IMR-90 (cell line): ENCODE measurements around the gene ACACB. TPM values are rescaled to one million over a fixed set of nuclear protein-coding genes. Genes with fewer than 3 reads are reported as not detected.

Source experiments
- ATAC-seq: fragments of 200-7000 bp; cut with Tn5 transposase; 2 replicates; pipeline ENCODE4 v1.9.1; 2020; ENCODE audit warnings: low read depth, mild to moderate bottlenecking, moderate library complexity
- BruUV-seq: library from RNA; stranded (reverse); fragments of 400-500 nt; replicated peaks from 2 replicates; lab custom pipeline; 2021; lab: Mats Ljungman, UMichigan
- CTCF ChIA-PET: fragments of 300-600 bp; formaldehyde crosslinking; extraction: SDS; loops from one replicate; lab custom pipeline; 2021; ENCODE audit warnings: antibody characterized with exemption; lab: Yijun Ruan, JAX
- POLR2A ChIA-PET: fragments of 300-600 bp; sonication (Branson Sonifier 250); formaldehyde crosslinking; loops from one replicate; lab custom pipeline; 2022; ENCODE audit warnings: antibody characterized with exemption; ENCODE audit not compliant: unreplicated experiment; lab: Charles Lee
- DNase-seq: peaks from one replicate; pipeline ENCODE4 v3.0.0; 2013
- H2AFZ ChIP-seq: replicated peaks from 2 replicates; pipeline ENCODE3; 2013; ENCODE audit warnings: low read length, mild to moderate bottlenecking; ENCODE audit not compliant: poor library complexity
- H2AK5ac ChIP-seq: 2 replicates; pipeline ENCODE4 v1.6.1; 2013; ENCODE audit warnings: low read depth, low read length, inconsistent platforms
- H2AK9ac ChIP-seq: replicated peaks from 2 replicates; pipeline ENCODE3; 2013; ENCODE audit warnings: mild to moderate bottlenecking, low read depth, low read length, moderate library complexity; ENCODE audit not compliant: poor library complexity
- H2BK120ac ChIP-seq: 2 replicates; pipeline ENCODE4 v1.6.1; 2013; ENCODE audit warnings: low read depth, low read length, inconsistent platforms
- H2BK15ac ChIP-seq: 3 replicates; pipeline ENCODE4 v1.6.1; 2013; ENCODE audit warnings: low read depth, low read length, inconsistent platforms
- H2BK20ac ChIP-seq: 2 replicates; pipeline ENCODE4 v1.6.1; 2013; ENCODE audit warnings: low read depth, mild to moderate bottlenecking, inconsistent platforms, low read length, moderate library complexity
- H2BK5ac ChIP-seq: 2 replicates; pipeline ENCODE4 v1.6.1; 2013; ENCODE audit warnings: mild to moderate bottlenecking, low read depth, low read length, inconsistent platforms; ENCODE audit not compliant: poor library complexity, severe bottlenecking
- H3K14ac ChIP-seq: replicated peaks from 2 replicates; pipeline ENCODE4 v1.6.1; 2013; ENCODE audit warnings: low read depth, low read length, inconsistent platforms
- H3K18ac ChIP-seq: 2 replicates; pipeline ENCODE4 v1.6.1; 2013; ENCODE audit warnings: low read depth, low read length, control low read depth
- H3K23ac ChIP-seq: 2 replicates; pipeline ENCODE4 v1.6.1; 2013; ENCODE audit warnings: low read depth, low read length, inconsistent platforms
- H3K27ac ChIP-seq: 2 replicates; pipeline ENCODE4 v1.5.1; 2013; ENCODE audit warnings: mild to moderate bottlenecking, control low read depth, low read length; ENCODE audit not compliant: insufficient read depth
- H3K27me3 ChIP-seq: 2 replicates; pipeline ENCODE4 v1.6.1; 2013; ENCODE audit warnings: low read length; ENCODE audit not compliant: control insufficient read depth, insufficient read depth
- H3K36me3 ChIP-seq: 2 replicates; pipeline ENCODE4 v1.6.1; 2013; ENCODE audit warnings: low read length, mixed read lengths; ENCODE audit not compliant: control insufficient read depth, insufficient read depth
- H3K4ac ChIP-seq: 2 replicates; pipeline ENCODE4 v1.6.1; 2013; ENCODE audit warnings: low read depth, low read length, inconsistent platforms
- H3K4me1 ChIP-seq: 2 replicates; pipeline ENCODE4 v1.6.1; 2013; ENCODE audit warnings: low read length, mixed read lengths; ENCODE audit not compliant: control insufficient read depth, insufficient read depth
- H3K4me2 ChIP-seq: 2 replicates; pipeline ENCODE4 v1.6.1; 2013; ENCODE audit warnings: low read depth, mild to moderate bottlenecking, control low read depth, low read length, moderate library complexity
- H3K4me3 ChIP-seq: 2 replicates; pipeline ENCODE4 v1.5.1; 2013; ENCODE audit warnings: low read depth, mild to moderate bottlenecking, control low read depth, low read length, moderate library complexity; ENCODE audit not compliant: insufficient read depth
- H3K56ac ChIP-seq: 2 replicates; pipeline ENCODE4 v1.6.1; 2013; ENCODE audit warnings: low read length, inconsistent platforms; ENCODE audit not compliant: insufficient read depth; ENCODE audit errors: extremely low read depth
- H3K79me1 ChIP-seq, 2 experiments: 2 replicates each; pipeline ENCODE4 v1.6.1; 2013; ENCODE audit warnings: low read length in 2 of 2, inconsistent platforms in 1 of 2, low read depth in 1 of 2
- H3K9ac ChIP-seq: 2 replicates; pipeline ENCODE4 v1.6.1; 2013; ENCODE audit warnings: low read depth, low read length, control low read depth
- H3K9me1 ChIP-seq: 2 replicates; pipeline ENCODE4 v1.6.1; 2013; ENCODE audit warnings: low read length, inconsistent platforms; ENCODE audit not compliant: insufficient read depth
- H3K9me3 ChIP-seq: 2 replicates; pipeline ENCODE4 v1.6.1; 2013; ENCODE audit warnings: low read length; ENCODE audit not compliant: control insufficient read depth, insufficient read depth
- H4K20me1 ChIP-seq: 2 replicates; pipeline ENCODE4 v1.6.1; 2013; ENCODE audit warnings: low read length, inconsistent platforms; ENCODE audit not compliant: insufficient read depth
- H4K5ac ChIP-seq: 2 replicates; pipeline ENCODE4 v1.6.1; 2013; ENCODE audit warnings: mild to moderate bottlenecking, low read depth, low read length, control low read depth
- H4K8ac ChIP-seq, 2 experiments: 2 replicates each; pipeline ENCODE4 v1.6.1; 2013; ENCODE audit warnings: low read depth in 2 of 2, low read length in 2 of 2, control low read depth in 1 of 2, inconsistent platforms in 1 of 2
- H4K91ac ChIP-seq: 2 replicates; pipeline ENCODE4 v1.6.1; 2013; ENCODE audit warnings: low read depth, low read length, inconsistent platforms; ENCODE audit not compliant: insufficient read depth
- BHLHE40 ChIP-seq: fragments of 150-350 bp; IDR thresholded peaks from 2 replicates; pipeline ENCODE4 v1.6.1; 2016; ENCODE audit warnings: mild to moderate bottlenecking, low read depth, low read length
- CEBPB ChIP-seq: IDR thresholded peaks from 2 replicates; pipeline ENCODE4 v1.6.1; 2012; ENCODE audit warnings: low read depth, low read length, improper control_type of control experiment
- CHD1 ChIP-seq: IDR thresholded peaks from 2 replicates; pipeline ENCODE4 v1.6.1; 2012; ENCODE audit warnings: low read depth, low read length, improper control_type of control experiment
- CTCF ChIP-seq: conservative IDR thresholded peaks from 2 replicates; pipeline ENCODE4 v1.5.1; 2012; ENCODE audit warnings: mild to moderate bottlenecking, low read depth, low read length, improper control_type of control experiment
- ELK1 ChIP-seq: fragments of 150-350 bp; IDR thresholded peaks from 2 replicates; pipeline ENCODE4 v1.6.1; 2016; ENCODE audit warnings: low read depth, mild to moderate bottlenecking, low read length, moderate library complexity, borderline replicate concordance
- FOS ChIP-seq: fragments of 150-350 bp; IDR thresholded peaks from 2 replicates; pipeline ENCODE4 v1.6.1; 2016; ENCODE audit warnings: low read depth, low read length
- MAFK ChIP-seq: IDR thresholded peaks from 2 replicates; pipeline ENCODE4 v1.6.1; 2012; ENCODE audit warnings: low read depth, low read length, improper control_type of control experiment
- MAZ ChIP-seq: IDR thresholded peaks from 2 replicates; pipeline ENCODE4 v1.6.1; 2012; ENCODE audit warnings: low read depth, mild to moderate bottlenecking, low read length, improper control_type of control experiment, moderate library complexity, borderline replicate concordance
- MXI1 ChIP-seq: IDR thresholded peaks from 2 replicates; pipeline ENCODE4 v1.6.1; 2012; ENCODE audit warnings: low read depth, mild to moderate bottlenecking, low read length, moderate library complexity, borderline replicate concordance
- NFE2L2 ChIP-seq: fragments of 150-350 bp; IDR thresholded peaks from 2 replicates; pipeline ENCODE4 v1.6.1; 2016; ENCODE audit warnings: low read depth, mild to moderate bottlenecking, low read length
- POLR2A ChIP-seq: IDR thresholded peaks from 2 replicates; pipeline ENCODE4 v1.6.1; 2012; ENCODE audit warnings: mild to moderate bottlenecking, low read depth, low read length
- RAD21 ChIP-seq: IDR thresholded peaks from 2 replicates; pipeline ENCODE4 v1.6.1; 2012; ENCODE audit warnings: low read length, improper control_type of control experiment
- RCOR1 ChIP-seq: IDR thresholded peaks from 2 replicates; pipeline ENCODE4 v1.6.1; 2012; ENCODE audit warnings: mild to moderate bottlenecking, low read length, improper control_type of control experiment; ENCODE audit not compliant: insufficient replicate concordance
- RFX5 ChIP-seq: IDR thresholded peaks from 2 replicates; pipeline ENCODE4 v1.8.0; 2012; ENCODE audit warnings: low read depth, mild to moderate bottlenecking, low read length, moderate library complexity
- SMC3 ChIP-seq: fragments of 150-350 bp; IDR thresholded peaks from 2 replicates; pipeline ENCODE4 v1.6.1; 2016; ENCODE audit warnings: low read depth, mild to moderate bottlenecking, antibody characterized with exemption, low read length, moderate library complexity
- WGBS, 2 experiments: methylation state at CpG; one replicate each; pipeline versions ENCODE4 v1.1.5 to v1.1.7; 2013; ENCODE audit warnings: missing lambda C conversion rate in 2 of 2; ENCODE audit not compliant: insufficient read length in 1 of 2; ENCODE audit errors: extremely low coverage in 2 of 2; 5-methylcytosine and 5-hydroxymethylcytosine counted together
- dilution Hi-C: fragments of 300-500 bp; cut with HindIII; formaldehyde crosslinking; loops from one replicate; pipeline ENCODE4 v1.14.3; 2018; ENCODE audit warnings: low sequenced_read_pairs; ENCODE audit not compliant: unreplicated experiment
- in situ Hi-C: fragments of 300-500 bp; cut with MboI; formaldehyde crosslinking; loops from 3 replicates; pipeline ENCODE4 v1.14.3; 2019; ENCODE audit warnings: low sequenced_read_pairs, inconsistent platforms, mixed read lengths
- intact Hi-C: fragments of 100-400 bp; cut with micrococcal nuclease; formaldehyde crosslinking; loops from 2 replicates; pipeline ENCODE4 v1.10.0; 2022
- polyA plus RNA-seq, 3 experiments: library from polyadenylated mRNA; depleted of rRNA; stranded (reverse); fragments of >200 nt; gene quantifications; 2 replicates each; pipeline ENCODE4 v1.2.3, GENCODE V29; 2012; ENCODE audit warnings: low replicate concordance in 1 of 3
- total RNA-seq: library from RNA; depleted of rRNA; stranded (reverse); fragments of >200 nt; gene quantifications from 2 replicates; pipeline ENCODE4 v1.2.3, GENCODE V29; 2012
- TF ChIP-seq, protein P1 (sequence below): fragments of 150-350 bp; IDR thresholded peaks from 2 replicates; pipeline ENCODE4 v1.6.1; 2017; ENCODE audit warnings: mild to moderate bottlenecking, antibody characterized with exemption, low read length, low read depth

The ACACB gene
- total and polyA plus RNA-seq, 2 of the 4 experiments (the other 2 are of a cell fraction): 2.0 to 2.1 TPM

DNA sequence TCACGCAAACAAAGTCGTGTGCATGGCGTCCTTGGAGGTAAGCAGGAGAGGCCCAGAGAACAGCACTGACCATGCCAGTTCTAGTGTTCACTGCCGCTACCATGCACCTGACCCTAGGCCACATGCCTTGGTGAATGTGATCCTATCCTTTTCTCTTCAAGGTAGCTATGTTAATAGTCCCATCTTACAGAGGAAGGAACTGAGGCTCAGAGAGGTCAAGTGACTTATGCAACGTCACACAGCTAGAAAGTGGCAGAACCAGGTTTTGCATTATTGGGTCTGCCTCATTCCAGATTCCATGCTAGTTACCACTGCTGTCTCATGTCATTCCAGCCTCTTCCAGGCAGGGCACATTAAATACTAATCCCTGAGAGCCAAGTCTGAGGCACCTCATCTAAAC lies 107.5 kb downstream of the ACACB start:
- no peak overlapping the region for H4K8ac ChIP-seq
- no peak overlapping the region for H3K18ac ChIP-seq
- CTCF ChIA-PET: no interaction called here
- intact Hi-C loops (no loop called here), in situ Hi-C loops (no loop called here), dilution Hi-C loops (no loop called here)
- H4K20me1 ChIP-seq: no peaks in the 10 kb centered on the region
- H2AFZ ChIP-seq: no peak overlapping the region
- H2AK9ac ChIP-seq: no peak overlapping the region
- H3K4ac ChIP-seq: no peak overlapping the region
- no peaks in the 10 kb centered on the region for H3K4me1 ChIP-seq
- TF ChIP-seq ELK1 (no peak), CEBPB (no peak), FOS (no peak), MXI1 (no peak), POLR2A (no peak), MAFK (no peak), RAD21 (no peak), NFE2L2 (no peak), CTCF (no peak), RFX5 (no peak), MAZ (no peak), SMC3 (no peak), BHLHE40 (no peak), RCOR1 (no peak), CHD1 (no peak)
- TF ChIP-seq, protein P1, sequence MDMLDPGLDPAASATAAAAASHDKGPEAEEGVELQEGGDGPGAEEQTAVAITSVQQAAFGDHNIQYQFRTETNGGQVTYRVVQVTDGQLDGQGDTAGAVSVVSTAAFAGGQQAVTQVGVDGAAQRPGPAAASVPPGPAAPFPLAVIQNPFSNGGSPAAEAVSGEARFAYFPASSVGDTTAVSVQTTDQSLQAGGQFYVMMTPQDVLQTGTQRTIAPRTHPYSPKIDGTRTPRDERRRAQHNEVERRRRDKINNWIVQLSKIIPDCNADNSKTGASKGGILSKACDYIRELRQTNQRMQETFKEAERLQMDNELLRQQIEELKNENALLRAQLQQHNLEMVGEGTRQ: no peak
- no peak overlapping the region for H3K56ac ChIP-seq
- ATAC-seq (no peak), DNase-seq (no peak)
- H3K36me3 ChIP-seq: no peaks in the 10 kb centered on the region; the same call in 1 of the 2 replicates
- no peaks in the 10 kb centered on the region for H3K27me3 ChIP-seq
- no peak overlapping the region for H2BK5ac ChIP-seq
- POLR2A ChIA-PET: no interaction called here
- H3K27ac ChIP-seq: no peak overlapping the region
- H3K79me1 ChIP-seq: no peaks in the 10 kb centered on the region
- no peak overlapping the region for H2BK15ac ChIP-seq
- 100% methylated on average over 3 of the region's 5 CpGs; no CpG with 5 or more reads in 1 of the 2 experiments for WGBS, 2 experiments
- no peaks in the 10 kb centered on the region for H3K9me3 ChIP-seq
- H3K14ac ChIP-seq: no peak overlapping the region
- H2AK5ac ChIP-seq: no peak overlapping the region
- H3K4me2 ChIP-seq: no peak overlapping the region
- H2BK20ac ChIP-seq: no peak overlapping the region
- H2BK120ac ChIP-seq: no peak overlapping the region
- H4K5ac ChIP-seq: no peak overlapping the region
- no TSS peak for BruUV-seq
- H3K9me1 ChIP-seq: no peaks in the 10 kb centered on the region
- no peak overlapping the region for H4K91ac ChIP-seq
- no peak overlapping the region for H3K9ac ChIP-seq
- H3K4me3 ChIP-seq: no peak overlapping the region
- H3K23ac ChIP-seq: no peak overlapping the region
